Ureter (tissue), 1 donor: Measurements from ENCODE around the gene GOLGA8J. TPM values are rescaled to one million over a fixed set of nuclear protein-coding genes. Genes with fewer than 3 reads are reported as not detected.
"Not testable (repeated sequence)": the region's sequence is repeated elsewhere in the genome, so short reads cannot be mapped to it uniquely, and the experiment has no call there.

Experiments used
- DNase-seq: peaks from one replicate; pipeline ENCODE4 v3.0.0-alpha.2; 2020; ENCODE audit warnings: low spot score
- total RNA-seq: library from RNA; stranded (reverse); gene quantifications from one replicate; pipeline ENCODE4 v1.2.4, GENCODE V29; 2023
- donor health status: DM: yes; HTN: yes; CAD: no.

GOLGA8J gene
- total RNA-seq, 1 donor from 2014 or later, result not detected

DNA sequence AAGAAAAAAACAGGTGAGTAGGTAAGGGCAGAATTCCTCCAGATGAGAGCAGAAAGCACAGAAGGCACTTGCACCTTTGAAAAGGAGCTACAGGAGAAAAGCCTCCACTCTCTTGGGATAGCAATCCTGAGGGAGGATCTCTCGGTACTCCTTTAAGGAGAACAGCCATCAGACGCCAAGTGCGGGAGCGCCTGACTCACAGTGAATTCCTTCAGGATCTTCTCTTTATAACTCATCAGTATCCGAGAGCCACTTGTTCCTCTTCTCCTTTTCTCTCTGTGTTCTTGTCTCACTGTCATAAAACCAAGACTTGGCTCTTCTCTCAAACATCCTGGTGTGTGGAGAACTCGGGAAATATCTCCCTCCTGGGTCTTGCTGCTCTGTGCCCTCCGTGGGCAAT, 10.1 kb upstream of the GOLGA8J start:
- DNase-seq, result no peak

DNA sequence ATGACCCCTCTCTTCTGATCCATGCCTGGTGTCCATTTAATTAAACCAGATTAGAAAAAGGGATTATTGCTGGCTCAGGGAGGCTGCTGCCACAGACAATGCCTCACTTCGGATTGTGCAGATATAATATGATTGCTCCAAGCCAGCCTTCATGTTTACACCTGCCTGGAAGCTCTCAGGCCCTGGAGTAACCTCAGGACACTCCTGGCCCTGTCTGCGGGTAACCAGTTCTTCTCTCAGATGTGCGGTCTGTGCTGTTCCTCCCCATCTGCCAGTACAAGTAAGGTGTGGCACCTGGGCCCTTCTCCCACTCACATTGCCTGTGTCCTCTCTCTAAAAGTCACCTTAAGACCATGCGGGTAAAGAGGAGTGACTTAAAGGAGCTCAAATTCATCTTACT, 8.8 kb upstream of the GOLGA8J start:
- no peak for DNase-seq

DNA sequence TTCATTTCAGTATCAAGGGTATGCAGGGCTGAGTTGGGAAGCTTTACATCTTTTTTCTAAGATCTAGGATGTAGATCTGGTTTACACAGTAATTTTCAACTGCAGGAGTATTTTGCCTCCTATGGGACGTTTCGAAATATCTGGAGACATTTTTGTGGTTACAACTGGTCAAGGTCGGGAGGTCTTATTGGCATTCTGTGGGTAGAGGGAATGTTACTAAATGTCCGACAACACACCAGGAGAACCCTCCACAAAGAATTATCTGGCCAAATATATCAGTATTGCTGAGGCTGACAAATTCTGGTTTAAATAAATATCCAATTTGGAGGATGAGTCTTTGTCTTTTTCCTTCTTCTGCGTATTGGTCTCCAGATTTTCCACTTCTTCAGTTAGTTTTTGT, 1.9 kb upstream of the GOLGA8J start:
- not testable (repeated sequence) for DNase-seq

DNA sequence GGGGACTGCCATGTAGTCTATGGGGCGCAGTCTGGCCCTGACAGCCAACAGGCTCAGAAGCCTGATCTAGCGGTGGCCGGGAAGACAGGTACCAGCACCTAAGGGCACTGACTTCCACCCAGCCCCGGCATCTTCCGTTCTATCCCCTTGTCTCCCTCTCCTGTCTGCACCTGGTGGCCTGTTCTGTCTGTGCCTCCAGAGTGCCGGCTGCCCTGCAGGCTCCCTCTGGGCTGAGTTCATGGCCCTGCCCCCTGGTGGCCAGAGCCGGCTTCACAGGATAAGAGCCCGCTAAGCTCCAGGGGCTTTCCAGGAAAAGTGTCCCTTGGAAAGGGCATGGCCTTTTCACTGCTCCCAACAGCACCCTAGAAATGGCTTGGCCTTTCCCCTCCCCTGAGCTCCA, 15.1 kb downstream of the GOLGA8J start:
- not testable (repeated sequence) for DNase-seq

DNA sequence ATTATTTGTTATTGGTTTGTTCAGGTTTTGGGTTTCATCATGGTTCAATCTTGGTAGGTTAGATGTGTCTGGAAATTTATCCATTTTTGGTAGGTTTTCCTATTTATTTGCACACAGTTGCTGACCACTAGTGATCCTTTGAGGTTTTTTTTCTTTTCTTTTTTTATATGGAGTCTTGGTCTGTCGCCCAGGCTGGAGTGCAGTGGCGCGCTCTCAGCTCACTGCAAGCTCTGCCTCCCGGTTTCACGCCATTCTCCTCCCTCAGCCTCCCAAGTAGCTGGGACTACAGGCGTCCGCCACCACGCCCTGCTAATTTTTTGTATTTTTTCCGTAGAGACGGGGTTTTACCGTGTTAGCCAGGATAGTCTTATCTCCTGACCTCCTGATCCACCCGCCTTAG, 20.1 kb downstream of the GOLGA8J start:
- DNase-seq, result not testable (repeated sequence)

DNA sequence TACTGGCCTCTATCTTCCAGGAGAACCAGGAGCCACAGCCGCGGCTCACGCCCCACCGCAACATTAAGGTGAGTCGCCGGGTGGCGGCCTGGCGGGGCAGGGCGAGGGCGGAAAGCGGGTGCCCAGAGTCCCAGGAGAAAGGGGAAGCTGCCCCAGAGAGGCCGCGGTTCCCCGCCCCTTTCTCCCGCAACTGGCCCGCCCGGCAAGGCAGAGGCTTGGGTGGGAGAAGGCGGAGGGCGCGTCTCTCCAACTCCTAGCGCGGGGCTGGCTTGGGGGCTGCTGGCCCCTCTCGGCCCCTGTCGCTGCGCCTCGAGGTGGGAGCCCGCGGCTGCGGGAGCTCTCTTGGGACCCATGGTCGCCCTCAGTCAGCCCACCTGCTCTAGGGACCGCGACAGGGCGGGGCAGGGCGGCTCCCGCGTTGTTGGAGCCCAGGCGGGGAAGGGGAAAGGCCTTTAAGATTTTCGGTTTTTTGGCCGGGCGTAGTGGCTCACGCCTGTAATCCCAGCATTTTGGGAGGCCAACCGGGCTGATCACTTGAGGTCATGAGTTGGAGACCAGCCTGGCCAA, 21.3 kb downstream of the GOLGA8J start:
- DNase-seq, result not testable (repeated sequence)

DNA sequence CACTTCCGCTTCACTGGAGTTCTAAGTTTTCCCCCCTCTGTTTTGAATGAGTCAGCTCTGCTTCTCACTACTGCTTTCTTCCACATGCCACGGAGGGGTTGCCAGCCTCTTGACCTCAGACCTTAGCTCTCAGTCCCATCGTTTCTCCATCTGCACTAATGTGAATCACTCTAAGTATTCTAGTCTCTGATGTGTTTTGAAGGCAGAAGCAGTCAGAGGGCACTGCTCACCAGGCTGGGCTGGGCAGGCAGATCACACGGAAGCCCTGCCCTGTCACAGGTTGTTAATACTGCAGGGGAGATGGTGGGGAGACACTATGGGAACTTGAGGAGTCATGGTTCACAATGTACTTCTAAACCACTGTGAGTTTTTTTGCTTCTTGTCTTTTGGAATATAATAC, 27.8 kb downstream of the GOLGA8J start:
- DNase-seq, result not testable (repeated sequence)

DNA sequence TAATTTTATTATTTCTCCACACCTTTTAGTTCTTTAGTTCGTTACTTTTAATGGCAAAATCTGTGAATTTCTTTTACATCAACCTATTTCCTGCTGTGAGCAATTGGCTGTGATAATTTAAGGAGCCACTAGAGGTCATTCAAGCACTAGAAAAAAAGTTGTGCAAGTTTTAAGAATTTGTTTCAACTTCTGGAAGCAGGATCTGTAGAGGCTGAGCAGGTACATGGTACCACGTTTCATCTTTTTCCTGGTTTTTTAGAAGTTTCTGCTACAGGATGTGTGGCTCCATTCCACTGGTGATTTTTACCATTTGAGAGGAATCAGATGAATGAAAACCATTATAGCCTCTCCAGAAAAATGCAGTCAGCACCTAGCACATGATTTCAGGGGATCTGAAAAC, 47.3 kb downstream of the GOLGA8J start:
- not testable (repeated sequence) for DNase-seq

DNA sequence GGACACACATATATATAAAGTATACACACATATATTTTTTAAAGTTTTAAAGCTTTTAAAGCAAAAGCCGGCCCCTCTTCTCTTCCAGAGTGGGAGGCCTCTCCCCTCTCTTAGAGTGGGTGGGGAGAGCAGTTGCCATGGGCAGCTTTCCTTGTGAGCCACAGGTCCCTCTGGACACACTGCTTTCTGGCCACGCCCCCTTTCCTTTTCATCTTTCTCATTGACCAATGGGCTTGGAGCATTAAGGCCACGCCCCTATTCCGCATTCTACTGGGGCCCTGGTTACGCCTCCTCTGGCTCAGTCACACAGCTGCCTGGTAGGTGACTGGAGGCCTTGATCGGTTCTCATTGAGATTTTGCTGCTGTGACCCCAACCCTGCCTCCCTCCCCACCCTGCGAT, 52.0 kb downstream of the GOLGA8J start, which contains the start of gene GOLGA8T:
Gene GOLGA8T (plus strand): TSS at position 301 of the 400 bp plus-strand sequence. CDS start 98 bp downstream, at position 399.
- not testable (repeated sequence) for DNase-seq

Other genes starting within 250 kb of the GOLGA8J start
- gene GOLGA8T, start 52.1 kb downstream of the GOLGA8J start, total RNA-seq, result not detected